Stimulated activated CD4-positive, alpha-beta T cell treated with anti-CD3 and anti-CD28 coated beads, Interleukin-15, amount 100 ng/mL, for 24 hours (primary cell): ENCODE measurements around the gene LIN7B.
"Not testable (repeated sequence)": the region's sequence is repeated elsewhere in the genome, so short reads cannot be mapped to it uniquely, and the experiment has no call there.

ENCODE experiments used
- DNase-seq: peaks from one replicate; pipeline ENCODE4 v3.0.0-alpha.2; 2020

The LIN7B gene

GRCh38 chr19:49119411-49120324, 5.5 kb downstream of the LIN7B start, which contains the start of gene PPFIA3:
Gene PPFIA3 (plus strand): TSS chr19:49119544. CDS start chr19:49127874, 8,330 bp downstream.
- peak; percentile 45 for DNase-seq

- no peak for DNase-seq
Observed at GRCh38 chr19:49120325-49120683, 6.1 kb downstream of the LIN7B start.

GRCh38 chr19:49120868-49121267, 6.7 kb downstream of the LIN7B start:
- no peak for DNase-seq

GRCh38 chr19:49121841-49122240, 7.7 kb downstream of the LIN7B start:
- not testable (repeated sequence) for DNase-seq

- not testable (repeated sequence) for DNase-seq
Observed at GRCh38 chr19:49123285-49123684, 9.1 kb downstream of the LIN7B start.

GRCh38 chr19:49125025-49125731, 11.0 kb downstream of the LIN7B start:
- no peak for DNase-seq

GRCh38 chr19:49126575-49126974, 12.4 kb downstream of the LIN7B start:
- DNase-seq: no peak

- DNase-seq: not testable (repeated sequence)
Observed at GRCh38 chr19:49127225-49127624, 13.1 kb downstream of the LIN7B start.

- peak; percentile 95 for DNase-seq
Observed at GRCh38 chr19:49127674-49128544, 13.7 kb downstream of the LIN7B start.

GRCh38 chr19:49128545-49129237, 14.5 kb downstream of the LIN7B start:
- DNase-seq: no peak

GRCh38 chr19:49129238-49129583, 15.0 kb downstream of the LIN7B start:
- no peak for DNase-seq

- no peak for DNase-seq
Observed at GRCh38 chr19:49130325-49130724, 16.2 kb downstream of the LIN7B start.

- DNase-seq: peak; percentile 41
Observed at GRCh38 chr19:49132974-49133609, 18.9 kb downstream of the LIN7B start.

GRCh38 chr19:49133621-49134454, 19.7 kb downstream of the LIN7B start:
- DNase-seq: peak; percentile 68

GRCh38 chr19:49135686-49136085, 21.5 kb downstream of the LIN7B start:
- no peak for DNase-seq

- no peak for DNase-seq
Observed at GRCh38 chr19:49136771-49137171, 22.6 kb downstream of the LIN7B start.

GRCh38 chr19:49140951-49141350, 26.8 kb downstream of the LIN7B start:
- DNase-seq: no peak

- DNase-seq: no peak
Observed at GRCh38 chr19:49141352-49141751, 27.2 kb downstream of the LIN7B start.

GRCh38 chr19:49142866-49143335, 28.7 kb downstream of the LIN7B start:
- DNase-seq: peak; percentile 87

GRCh38 chr19:49145573-49146407, 31.6 kb downstream of the LIN7B start:
- peak; percentile 85 for DNase-seq
